ENCODE results near the gene CRACR2B.
A peak's percentile ranks its signal among the peaks of the same experiment; 100 is the strongest.

The CRACR2B gene

GRCh38 chr11:827146-827896 lies 398 bp upstream of the CRACR2B start:
- no peak for DNase-seq

- DNase-seq: no peak
These were observed 922 bp downstream of the CRACR2B start for GRCh38 chr11:828506-829175.

GRCh38 chr11:829176-829846 lies 1.6 kb downstream of the CRACR2B start:
- no peak for DNase-seq

GRCh38 chr11:829847-830294 lies 2.2 kb downstream of the CRACR2B start:
- no peak for DNase-seq

- peak; percentile 79 for DNase-seq
These were observed 2.8 kb downstream of the CRACR2B start for GRCh38 chr11:830295-831117.

GRCh38 chr11:831118-831864 lies 3.6 kb downstream of the CRACR2B start:
- DNase-seq: no peak

GRCh38 chr11:831961-832528 lies 4.3 kb downstream of the CRACR2B start:
- DNase-seq: no peak

GRCh38 chr11:832529-833113 lies 4.9 kb downstream of the CRACR2B start, which contains the start of gene CD151:
CD151 (plus strand) TSS chr11:832952; CDS start chr11:836070, 3,118 bp downstream.
- no peak for DNase-seq

GRCh38 chr11:833114-833791 lies 5.5 kb downstream of the CRACR2B start:
- no peak for DNase-seq

GRCh38 chr11:833849-834311 lies 6.2 kb downstream of the CRACR2B start:
- no peak for DNase-seq

GRCh38 chr11:834371-835316 lies 6.9 kb downstream of the CRACR2B start:
- no peak for DNase-seq

- DNase-seq: no peak
These were observed 8.6 kb downstream of the CRACR2B start for GRCh38 chr11:836274-836673.

GRCh38 chr11:836700-837099 lies 9.0 kb downstream of the CRACR2B start:
- no peak for DNase-seq

GRCh38 chr11:837189-837989 lies 9.7 kb downstream of the CRACR2B start:
- no peak for DNase-seq

- no peak for DNase-seq
These were observed 10.2 kb downstream of the CRACR2B start for GRCh38 chr11:837990-838307.

GRCh38 chr11:838441-839279 lies 10.9 kb downstream of the CRACR2B start:
- no peak for DNase-seq

GRCh38 chr11:839280-839623 lies 11.5 kb downstream of the CRACR2B start:
- no peak for DNase-seq
